RPMI7951 (cell line): Measurements from ENCODE around the gene TENT4B. TPM values are rescaled to one million over a fixed set of nuclear protein-coding genes. Genes with fewer than 3 reads are reported as not detected.
"Not testable (repeated sequence)": the region's sequence is repeated elsewhere in the genome, so short reads cannot be mapped to it uniquely, and the experiment has no call there.

Experiments
- DNase-seq: peaks from one replicate; pipeline ENCODE4 v3.0.0-alpha.2; 2012; ENCODE audit warnings: low read depth
- total RNA-seq: library from RNA; depleted of rRNA; stranded (reverse); fragments of >200 nt; shearing (Covaris generic); gene quantifications from 2 replicates; pipeline ENCODE4 v1.2.3, GENCODE V29; 2014; rRNA removed

Gene TENT4B
- 9.5 and 9.8 TPM in 2 replicates for total RNA-seq

DNA sequence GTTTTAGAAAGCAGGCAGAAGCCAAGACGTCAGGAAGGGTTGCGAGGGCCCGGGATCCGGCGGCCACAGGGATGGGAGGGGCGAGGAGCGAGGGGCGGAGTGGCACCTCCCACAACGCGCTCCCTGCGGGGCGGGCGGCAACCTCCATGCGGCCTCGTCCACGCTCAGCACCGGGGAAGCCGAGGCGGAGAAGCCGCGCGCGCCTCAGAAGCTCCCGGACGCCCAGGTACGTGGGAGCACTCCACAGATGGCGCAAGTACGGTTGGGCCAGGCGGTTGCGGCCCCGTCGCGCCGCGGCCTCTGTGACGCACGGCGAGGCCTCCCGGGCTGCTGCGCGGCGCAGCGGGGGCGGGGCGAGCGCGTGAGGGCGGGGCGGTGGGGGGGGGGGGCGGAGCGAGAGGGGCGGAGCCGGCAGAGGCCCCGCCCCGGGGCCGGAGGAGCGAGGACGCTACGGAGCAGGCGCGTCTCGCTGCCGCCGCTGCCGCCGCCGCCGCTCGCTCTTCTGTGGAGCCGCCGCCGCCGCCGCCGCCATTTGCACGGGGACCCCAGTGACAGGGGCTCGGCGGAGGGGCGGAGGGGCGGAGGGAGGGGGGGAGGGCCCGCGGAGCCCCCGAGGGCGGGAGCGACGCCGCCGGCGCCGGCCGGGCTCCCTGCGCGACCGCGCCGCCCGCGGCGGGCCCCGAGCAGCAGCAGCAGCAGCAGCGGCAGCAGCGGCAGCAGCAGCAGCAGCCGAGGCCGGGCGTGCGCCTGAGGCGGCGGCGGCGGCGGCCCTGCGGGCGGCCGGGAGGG lies at the start of gene TENT4B:
Gene TENT4B, plus strand, starts transcription at position 500 of the 789 bp plus-strand sequence. CDS start 316 bp downstream, outside the sequence.
- DNase-seq = peak; percentile 81

- DNase-seq = peak; percentile 20
Observed at GRCh38 chr16:50103764-50104163, 49.3 kb upstream of the TENT4B start.

GRCh38 chr16:50114357-50115129 lies 38.6 kb upstream of the TENT4B start:
- DNase-seq = no peak

DNA sequence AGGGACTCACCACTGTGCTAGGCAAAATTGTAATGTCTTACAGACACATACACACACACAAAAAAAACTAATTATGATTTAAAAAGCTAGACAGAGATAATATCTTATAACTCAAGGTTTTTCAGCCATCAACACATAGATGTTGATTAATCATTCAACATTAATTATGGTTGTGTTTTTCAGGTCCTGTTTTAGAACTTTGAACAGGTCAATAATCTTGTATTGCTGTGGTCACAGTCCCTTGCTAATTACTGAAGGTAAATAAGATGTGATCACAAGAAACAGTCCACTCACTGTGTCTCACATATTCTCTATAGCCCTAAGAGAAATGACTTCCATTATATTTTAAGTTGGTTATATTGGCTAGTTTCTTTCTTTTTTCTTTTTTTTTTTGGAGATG lies 32.4 kb upstream of the TENT4B start:
- no peak for DNase-seq

DNA sequence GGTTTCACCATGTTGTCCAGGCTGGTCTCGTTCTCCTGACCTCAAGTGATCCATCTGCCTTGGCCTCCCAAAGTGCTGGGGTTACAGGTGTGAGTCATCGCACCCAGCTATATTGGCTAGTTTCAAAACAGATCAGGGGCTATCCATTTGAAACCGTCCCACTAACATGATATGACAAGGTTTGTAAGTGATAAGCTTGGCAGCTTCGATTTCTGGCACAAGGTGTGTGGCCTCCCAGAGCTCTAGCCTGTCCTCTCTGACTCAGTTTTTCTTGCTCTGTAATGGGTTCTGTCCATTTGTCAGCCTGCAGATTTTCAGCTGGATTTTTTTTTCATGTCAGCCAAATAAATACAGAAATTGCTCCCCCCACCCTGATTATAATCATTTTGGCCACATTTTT lies 31.8 kb upstream of the TENT4B start:
- no peak for DNase-seq

DNA sequence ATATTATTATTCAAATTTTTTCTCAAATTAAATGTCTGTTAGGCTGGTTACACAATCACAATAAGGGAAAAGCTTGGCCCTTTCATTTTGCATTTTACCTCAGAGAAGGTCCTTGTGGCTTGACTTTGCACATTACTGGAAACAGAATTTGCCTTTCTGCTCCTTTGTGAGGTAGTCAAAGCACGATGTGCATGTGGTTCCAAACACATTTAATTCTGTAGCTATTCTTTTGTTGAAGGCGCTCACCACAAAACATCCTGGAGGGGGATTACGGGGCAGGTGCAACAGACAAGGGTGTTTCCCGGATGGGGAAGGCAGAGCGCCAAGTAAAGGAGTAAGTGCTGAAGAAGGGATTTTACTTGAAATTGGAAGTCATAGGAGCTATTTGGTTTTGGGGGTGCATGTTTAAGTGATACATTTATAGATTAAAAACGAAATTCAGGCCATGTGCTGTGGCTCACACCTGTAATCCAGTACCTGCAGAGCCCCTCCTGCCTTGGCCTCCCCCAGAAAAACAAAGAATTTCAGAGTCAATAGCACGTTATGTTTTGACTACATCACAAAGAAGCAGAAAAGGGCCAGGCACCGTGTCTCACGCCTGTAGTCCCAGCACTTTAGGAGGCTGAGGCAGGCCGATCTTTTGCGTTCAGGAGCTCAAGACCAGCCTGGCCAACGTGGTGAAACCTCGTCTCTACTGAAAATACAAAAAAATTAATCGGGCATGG lies 31.2 kb upstream of the TENT4B start:
- DNase-seq = no peak

- DNase-seq = no peak
Observed at GRCh38 chr16:50123417-50123816, 29.7 kb upstream of the TENT4B start.

- no peak for DNase-seq
Observed at GRCh38 chr16:50124769-50125168, 28.3 kb upstream of the TENT4B start.

DNA sequence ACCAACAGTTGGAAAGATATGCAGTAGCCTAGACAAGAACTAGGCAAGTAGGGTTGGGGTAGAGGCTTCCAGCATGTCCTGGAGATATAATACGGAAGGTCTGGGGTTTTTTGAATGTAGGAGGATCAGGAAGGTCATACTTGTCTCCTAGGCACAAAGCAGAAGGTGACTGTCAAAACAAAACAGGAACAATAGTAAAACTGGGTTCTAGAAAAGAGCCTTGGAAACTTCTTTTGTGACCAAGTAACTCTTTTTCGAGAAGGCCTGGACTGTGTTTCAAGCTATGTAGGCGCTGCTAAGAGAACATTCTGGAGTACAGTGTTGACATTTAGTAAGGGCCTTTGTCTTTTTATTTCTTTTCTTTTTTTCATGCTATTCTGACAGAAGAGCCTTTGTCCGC lies 26.9 kb upstream of the TENT4B start:
- no peak for DNase-seq

- not testable (repeated sequence) for DNase-seq
Observed at GRCh38 chr16:50132571-50132970, 20.5 kb upstream of the TENT4B start.

GRCh38 chr16:50133214-50133613 lies 19.9 kb upstream of the TENT4B start:
- DNase-seq = no peak

GRCh38 chr16:50136399-50136798 lies 16.7 kb upstream of the TENT4B start:
- no peak for DNase-seq

DNA sequence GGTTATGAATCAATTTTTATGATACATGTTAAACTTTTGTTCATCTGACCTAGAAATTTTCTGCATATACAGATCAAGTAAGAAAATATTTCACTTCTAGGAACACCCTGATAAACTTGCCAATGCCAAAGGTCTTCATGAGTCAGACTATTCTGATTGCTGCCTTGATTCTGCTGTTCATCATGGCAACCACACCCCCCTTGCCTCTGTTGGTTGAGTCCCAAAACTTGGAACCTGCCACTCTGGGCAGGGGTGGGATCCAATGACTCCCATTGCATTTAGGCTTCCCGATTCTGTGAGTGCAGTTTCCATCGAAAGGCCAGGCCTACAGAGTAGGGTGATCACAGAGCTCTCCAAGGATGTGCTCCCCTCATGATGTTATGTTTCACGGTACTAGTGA lies 15.8 kb upstream of the TENT4B start:
- DNase-seq = no peak

- no peak for DNase-seq
Observed at GRCh38 chr16:50139580-50139979, 13.5 kb upstream of the TENT4B start.

DNA sequence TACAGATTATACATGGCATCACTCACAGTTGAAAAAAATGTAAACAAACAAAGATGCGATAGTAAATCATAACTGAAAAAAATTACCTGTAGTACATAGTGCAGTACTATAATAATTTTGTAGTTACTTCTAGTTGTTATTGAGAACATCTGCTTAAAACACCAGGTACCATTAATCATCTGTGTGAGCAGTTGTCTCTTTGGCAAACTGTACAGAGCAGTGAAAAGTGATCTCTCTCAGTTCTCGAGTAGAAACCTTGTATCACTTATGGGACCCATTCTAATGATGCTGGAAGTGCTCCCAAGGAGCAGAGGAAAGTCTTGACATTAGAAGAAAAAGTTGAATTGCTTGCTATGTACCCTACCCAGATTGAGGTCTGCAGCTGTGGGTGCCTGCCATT lies 8.9 kb upstream of the TENT4B start:
- DNase-seq = no peak

DNA sequence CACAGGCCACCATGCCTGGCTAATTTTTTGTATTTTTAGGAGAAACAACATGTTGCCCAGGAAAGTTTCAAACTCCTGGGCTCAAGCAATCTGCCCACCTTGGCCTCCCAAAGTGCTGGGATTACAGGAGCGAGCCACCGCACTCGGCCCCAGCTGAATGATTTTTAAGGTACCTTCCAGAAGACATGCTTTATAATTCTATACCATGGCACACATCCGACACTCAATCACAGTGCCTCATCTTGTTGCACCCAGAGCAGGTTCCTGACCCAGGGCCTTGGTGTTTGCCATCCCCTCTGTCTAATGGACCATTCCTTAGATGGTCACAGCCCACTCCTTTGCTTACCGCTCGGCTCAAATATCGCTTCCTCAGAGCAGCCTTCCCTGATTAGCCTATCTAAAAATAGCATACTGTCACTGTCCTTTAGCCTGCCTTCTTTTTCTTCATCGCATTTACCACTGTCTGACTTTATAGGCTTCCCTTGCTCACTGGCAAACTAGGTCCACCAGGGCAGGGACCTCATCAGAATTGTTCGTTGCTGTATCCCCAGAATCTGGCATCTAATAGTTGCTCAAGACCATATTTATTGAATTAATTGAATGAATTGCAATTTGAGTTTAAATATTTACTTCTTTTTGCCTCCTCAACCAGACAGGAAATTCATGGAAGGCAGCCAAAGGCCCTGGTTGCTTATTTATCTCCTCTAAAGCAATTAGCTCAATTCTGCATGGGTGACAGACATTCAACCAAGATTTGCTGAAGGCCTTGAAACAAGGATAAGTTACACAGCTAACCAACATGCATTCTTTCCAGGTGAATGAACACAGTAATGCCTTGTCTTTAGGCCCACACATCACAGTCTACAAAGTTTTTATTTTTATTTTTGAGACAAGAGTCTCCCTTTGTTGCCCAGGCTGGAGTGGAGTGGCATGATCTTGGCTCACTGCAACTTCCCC lies 6.3 kb upstream of the TENT4B start:
- DNase-seq = no peak

GRCh38 chr16:50151322-50151721 lies 1.8 kb upstream of the TENT4B start:
- DNase-seq = no peak

- DNase-seq = no peak
Observed at GRCh38 chr16:50151756-50152155, 1.4 kb upstream of the TENT4B start.

DNA sequence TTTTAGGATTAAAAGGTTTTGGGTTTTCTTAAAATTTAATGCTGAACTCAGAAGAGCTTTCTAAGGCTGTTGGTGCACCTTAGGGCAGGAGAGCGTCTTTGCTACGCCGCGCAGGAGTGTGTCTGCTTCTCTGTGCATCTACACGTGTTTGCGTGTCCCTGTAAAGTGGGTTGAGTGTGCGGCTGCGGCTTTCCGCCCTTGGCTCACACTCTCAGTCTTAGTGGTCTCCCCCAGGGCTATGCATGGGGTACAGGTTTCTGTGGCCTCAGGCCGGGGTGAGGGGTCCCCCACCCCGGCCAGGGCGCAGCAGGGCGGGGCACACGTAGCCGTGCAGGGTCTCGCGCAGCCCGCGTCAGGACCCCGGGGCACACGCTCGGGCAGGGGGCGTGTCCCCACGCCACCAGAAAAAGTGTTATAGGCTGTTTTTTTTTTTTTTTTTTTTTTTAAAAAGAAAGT lies 727 bp upstream of the TENT4B start:
- peak; percentile 59 for DNase-seq

GRCh38 chr16:50153596-50154419 lies 702 bp downstream of the TENT4B start:
- peak; percentile 40 for DNase-seq
